Adipocyte (in vitro differentiated cells): ENCODE data around the gene PARP3.
A peak's percentile ranks its signal among the peaks of the same experiment; 100 is the strongest.
"Not testable (repeated sequence)": the region's sequence is repeated elsewhere in the genome, so short reads cannot be mapped to it uniquely, and the experiment has no call there.

Source experiments
- DNase-seq: peaks from one replicate; pipeline ENCODE4 v3.0.0-alpha.2; 2015; ENCODE audit warnings: low read depth
- H3K27me3 ChIP-seq: replicated peaks from 2 replicates; pipeline ENCODE4 v1.7.0; 2013; ENCODE audit warnings: mild to moderate bottlenecking, low read length, moderate library complexity; ENCODE audit not compliant: control insufficient read depth, insufficient read depth
- H3K36me3 ChIP-seq: 2 replicates; pipeline ENCODE4 v1.7.0; 2013; ENCODE audit warnings: low read length, mild to moderate bottlenecking, moderate library complexity; ENCODE audit not compliant: control insufficient read depth, insufficient read depth, severe bottlenecking
- H3K4me1 ChIP-seq: 2 replicates; pipeline ENCODE4 v1.7.0; 2013; ENCODE audit warnings: mild to moderate bottlenecking, low read length, moderate library complexity; ENCODE audit not compliant: control insufficient read depth, insufficient read depth
- H3K4me3 ChIP-seq: 2 replicates; pipeline ENCODE4 v1.7.0; 2013; ENCODE audit warnings: mild to moderate bottlenecking, low read length, moderate library complexity
- H3K9ac ChIP-seq: 2 replicates; pipeline ENCODE4 v1.7.0; 2013; ENCODE audit warnings: mild to moderate bottlenecking, low read length, moderate library complexity
- H3K9me3 ChIP-seq: 2 replicates; pipeline ENCODE4 v1.7.0; 2013; ENCODE audit warnings: mild to moderate bottlenecking, low read length, moderate library complexity; ENCODE audit not compliant: control insufficient read depth

Gene PARP3

DNA sequence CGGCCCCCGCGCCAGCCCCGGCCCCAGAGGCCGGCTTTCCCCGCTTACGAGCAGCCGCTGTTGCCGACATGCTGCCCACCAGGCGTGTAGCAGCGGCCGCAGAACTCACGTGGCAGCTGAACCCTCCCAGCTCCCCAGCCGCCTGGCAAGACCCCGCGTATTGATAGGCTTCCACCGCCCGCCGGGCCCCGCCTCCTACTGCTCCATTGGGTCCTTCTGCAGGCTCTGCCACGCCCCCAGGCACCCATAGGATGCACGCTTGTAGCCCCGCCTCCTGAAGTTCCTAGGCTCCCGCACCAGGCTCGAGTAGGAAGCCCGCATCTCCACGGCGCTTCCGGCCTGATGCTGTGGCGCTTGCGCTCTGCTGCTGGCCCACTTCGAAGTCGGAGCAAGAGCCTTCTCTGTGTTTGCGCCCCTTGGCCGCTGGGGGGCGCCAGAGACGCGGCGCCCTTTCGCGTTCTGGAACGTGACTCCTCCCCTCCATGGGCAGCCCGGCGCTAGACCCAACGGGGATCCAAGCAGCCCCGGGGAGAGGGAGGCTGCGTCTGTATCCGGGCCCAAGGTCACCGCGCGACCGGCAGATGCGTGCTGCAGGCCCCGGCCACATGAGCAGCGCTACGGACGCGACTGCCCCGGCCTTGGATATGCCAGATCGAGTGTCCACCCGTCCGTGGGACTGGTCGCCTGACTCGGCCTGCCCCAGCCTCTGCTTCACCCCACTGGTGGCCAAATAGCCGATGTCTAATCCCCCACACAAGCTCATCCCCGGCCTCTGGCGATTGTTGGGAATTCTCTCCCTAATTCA is at the start of gene PARP3, which contains the start of gene RRP9:
PARP3 (plus strand) TSS at position 566 of the 805 bp plus-strand sequence. CDS start 993 bp downstream, outside the sequence.
RRP9 (minus strand) TSS at position 107 of the 805 bp plus-strand sequence; CDS start at position 70, 37 bp downstream.
- H3K36me3 ChIP-seq = peaks cover 50% of the 10 kb centered on the region
- no peaks in the 10 kb centered on the region for H3K27me3 ChIP-seq
- H3K4me1 ChIP-seq = peaks cover 36% of the 10 kb centered on the region
- peak within 1 kb of the TSS; percentile 86 for H3K4me3 ChIP-seq
- DNase-seq = peak; percentile 100
- peak within 1 kb of the TSS; percentile 95 for H3K9ac ChIP-seq
- no peaks in the 10 kb centered on the region for H3K9me3 ChIP-seq

GRCh38 chr3:51894391-51894790 is 47.8 kb upstream of the PARP3 start:
- Histone ChIP-seq H3K9me3 (no peaks in the 10 kb centered on the region), H3K27me3 (peaks cover 29% of the 10 kb centered on the region), H3K4me1 (no peaks in the 10 kb centered on the region), H3K36me3 (no peaks in the 10 kb centered on the region), H3K4me3 (no peak overlapping the region), H3K9ac (no peak overlapping the region)
- no peak for DNase-seq

- H3K27me3 ChIP-seq = peaks cover 29% of the 10 kb centered on the region
- H3K9ac ChIP-seq = no peak overlapping the region
- H3K4me1 ChIP-seq = no peaks in the 10 kb centered on the region
- H3K9me3 ChIP-seq = no peaks in the 10 kb centered on the region
- no peaks in the 10 kb centered on the region for H3K36me3 ChIP-seq
- H3K4me3 ChIP-seq = no peak overlapping the region
- no peak for DNase-seq
These were observed 47.2 kb upstream of the PARP3 start for GRCh38 chr3:51894939-51895338.

DNA sequence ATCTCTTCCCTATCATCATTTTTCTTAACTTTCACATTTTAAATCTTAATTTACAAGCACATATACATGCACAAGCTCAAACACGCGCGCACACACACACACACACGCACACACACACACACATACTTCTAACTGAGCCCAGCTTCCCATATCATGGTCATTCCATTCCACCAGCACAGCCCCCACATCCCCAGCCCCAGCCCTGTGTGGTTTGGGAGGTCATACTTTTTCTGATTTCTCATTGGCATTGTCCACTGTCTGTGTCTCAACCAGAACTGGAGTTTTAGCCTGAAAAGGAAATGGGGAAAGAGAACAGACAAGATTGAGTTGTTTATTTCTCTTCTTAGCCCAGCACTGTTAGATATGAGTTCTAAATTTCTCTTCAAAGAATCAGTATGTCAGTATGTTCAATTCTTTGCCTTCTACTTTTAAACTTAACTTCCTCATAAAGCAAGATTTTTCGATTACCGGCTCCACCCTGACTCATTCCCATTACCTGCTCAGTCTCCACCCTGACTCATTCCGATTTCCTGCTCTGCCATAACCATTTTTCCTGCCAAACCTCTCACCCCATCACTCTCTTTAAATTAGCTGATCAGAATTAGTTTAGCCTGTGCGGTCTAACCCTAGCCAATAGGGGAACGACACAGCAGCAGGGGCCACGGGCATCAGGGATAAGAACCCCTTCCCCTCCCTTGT is 45.4 kb upstream of the PARP3 start:
- Histone ChIP-seq H3K9ac (no peak overlapping the region), H3K9me3 (no peaks in the 10 kb centered on the region), H3K27me3 (peaks cover 23% of the 10 kb centered on the region), H3K36me3 (no peaks in the 10 kb centered on the region), H3K4me1 (no peaks in the 10 kb centered on the region), H3K4me3 (no peak overlapping the region)
- no peak for DNase-seq

- Histone ChIP-seq H3K9me3 (no peaks in the 10 kb centered on the region), H3K36me3 (no peaks in the 10 kb centered on the region), H3K4me1 (no peaks in the 10 kb centered on the region), H3K4me3 (no peak overlapping the region), H3K27me3 (peaks cover 19% of the 10 kb centered on the region), H3K9ac (no peak overlapping the region)
- no peak for DNase-seq
These were observed 44.8 kb upstream of the PARP3 start for GRCh38 chr3:51897391-51897790.

DNA sequence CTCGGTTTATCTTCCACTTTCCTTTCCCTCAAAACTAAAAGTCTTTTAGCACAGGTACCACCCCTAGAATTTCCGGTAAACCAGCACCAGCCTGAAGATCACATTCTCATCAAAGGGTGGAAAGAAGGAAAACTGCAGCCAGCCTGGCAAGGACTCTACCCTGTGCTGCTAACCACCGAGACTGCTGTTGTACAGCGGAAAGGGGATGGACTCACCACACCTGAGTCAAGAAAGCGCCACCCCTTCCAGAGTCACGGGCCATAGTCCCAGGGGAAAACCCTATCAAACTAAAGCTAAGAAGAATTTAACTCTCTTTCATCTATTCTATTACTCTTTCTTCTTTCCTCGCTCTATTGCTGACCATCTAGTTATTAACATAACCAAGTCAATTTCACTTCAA is 42.1 kb upstream of the PARP3 start:
- DNase-seq, H3K9me3 ChIP-seq, H3K9ac ChIP-seq, H3K36me3 ChIP-seq, H3K4me1 ChIP-seq, H3K4me3 ChIP-seq: not testable (repeated sequence)
- peaks cover 14% of the 10 kb centered on the region for H3K27me3 ChIP-seq

- DNase-seq, H3K27me3 ChIP-seq, H3K4me1 ChIP-seq, H3K36me3 ChIP-seq, H3K9me3 ChIP-seq, H3K9ac ChIP-seq, H3K4me3 ChIP-seq: not testable (repeated sequence)
These were observed 39.8 kb upstream of the PARP3 start for GRCh38 chr3:51902361-51902760.

DNA sequence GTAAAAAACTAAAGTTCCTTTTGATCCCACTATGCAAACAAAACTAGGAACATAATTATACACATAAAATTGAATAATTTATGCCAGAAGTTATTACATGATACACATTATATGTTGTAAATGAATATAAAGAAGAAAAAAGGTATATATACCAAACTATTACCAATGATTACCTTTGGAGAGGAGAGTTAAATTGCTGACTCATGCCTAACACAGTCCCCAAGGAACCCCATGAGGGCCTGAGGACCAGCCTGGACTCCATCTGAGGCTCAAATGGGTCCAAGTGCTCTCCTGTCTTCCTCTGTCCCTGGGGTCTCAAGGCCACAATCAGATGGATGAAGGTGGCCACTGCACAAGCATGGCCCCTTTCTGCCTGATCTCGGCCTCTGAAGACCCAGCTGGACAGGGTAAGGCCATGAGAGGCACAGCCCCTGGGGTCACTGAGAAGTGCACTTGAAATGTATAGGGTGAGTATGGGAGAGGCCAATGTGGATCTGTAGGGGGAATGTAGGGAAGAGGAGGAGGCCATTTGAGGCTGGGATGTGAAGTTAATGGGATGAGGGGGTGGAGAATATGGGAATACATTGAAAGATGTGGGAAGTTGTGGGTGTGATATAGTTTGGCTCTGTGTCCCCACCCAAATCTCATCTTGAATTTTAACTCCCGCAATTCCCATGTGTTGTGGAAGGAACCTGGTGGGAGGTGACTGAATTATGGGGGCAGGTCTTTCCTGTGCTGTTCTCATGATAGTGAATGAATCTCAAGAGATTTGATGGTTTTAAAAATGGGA is 37.9 kb upstream of the PARP3 start:
- no peak for DNase-seq
- Histone ChIP-seq H3K36me3 (no peaks in the 10 kb centered on the region), H3K9ac (no peak overlapping the region), H3K9me3 (no peaks in the 10 kb centered on the region), H3K4me1 (no peaks in the 10 kb centered on the region), H3K27me3 (peaks cover 3% of the 10 kb centered on the region), H3K4me3 (no peak overlapping the region)

GRCh38 chr3:51908026-51908425 is 34.1 kb upstream of the PARP3 start:
- Histone ChIP-seq H3K27me3 (no peaks in the 10 kb centered on the region), H3K4me3 (no peak overlapping the region), H3K4me1 (no peaks in the 10 kb centered on the region), H3K9ac (no peak overlapping the region), H3K36me3 (no peaks in the 10 kb centered on the region), H3K9me3 (no peaks in the 10 kb centered on the region)
- DNase-seq = no peak

- Histone ChIP-seq H3K9me3 (no peaks in the 10 kb centered on the region), H3K4me3 (no peak overlapping the region), H3K27me3 (peaks cover 9% of the 10 kb centered on the region), H3K9ac (no peak overlapping the region), H3K4me1 (peaks cover 6% of the 10 kb centered on the region), H3K36me3 (no peaks in the 10 kb centered on the region)
- DNase-seq = no peak
These were observed 25.7 kb upstream of the PARP3 start for GRCh38 chr3:51916418-51916817.

- Histone ChIP-seq H3K4me1 (peaks cover 4% of the 10 kb centered on the region), H3K36me3 (no peaks in the 10 kb centered on the region), H3K27me3 (peaks cover 9% of the 10 kb centered on the region), H3K4me3 (no peak overlapping the region), H3K9me3 (no peaks in the 10 kb centered on the region), H3K9ac (no peak overlapping the region)
- DNase-seq = no peak
These were observed 21.0 kb upstream of the PARP3 start for GRCh38 chr3:51921081-51921578.
